H9 (cell line): ENCODE measurements around the gene SYNPO2. TPM values are rescaled to one million over a fixed set of nuclear protein-coding genes. Genes with fewer than 3 reads are reported as not detected.

Experiments
- DNase-seq: peaks from one replicate; pipeline ENCODE4 v3.0.0-alpha.2; 2017
- H2AFZ ChIP-seq: one replicate; pipeline ENCODE4 v1.6.1; 2013; ENCODE audit warnings: mild to moderate bottlenecking, low read length, control low read depth, moderate library complexity
- H2AK5ac ChIP-seq: 2 replicates; pipeline ENCODE4 v1.6.1; 2013; ENCODE audit warnings: low read length, control low read depth, mixed read lengths; ENCODE audit not compliant: insufficient read length
- H2BK120ac ChIP-seq: one replicate; pipeline ENCODE4 v1.6.1; 2013; ENCODE audit warnings: low read depth, mild to moderate bottlenecking, low read length, control low read depth, inconsistent platforms; ENCODE audit not compliant: poor library complexity, severe bottlenecking
- H2BK12ac ChIP-seq: 2 replicates; pipeline ENCODE4 v1.6.1; 2013; ENCODE audit warnings: low read length, control low read depth, mixed read lengths, low read depth; ENCODE audit not compliant: insufficient read length
- H2BK15ac ChIP-seq: 2 replicates; pipeline ENCODE4 v1.6.1; 2013; ENCODE audit warnings: low read depth, low read length, control low read depth
- H2BK20ac ChIP-seq: one replicate; pipeline ENCODE4 v1.6.1; 2013; ENCODE audit warnings: low read depth, mild to moderate bottlenecking, low read length, control low read depth, inconsistent platforms; ENCODE audit not compliant: poor library complexity, severe bottlenecking
- H2BK5ac ChIP-seq: 2 replicates; pipeline ENCODE4 v1.6.1; 2013; ENCODE audit warnings: low read length, control low read depth, mixed read lengths; ENCODE audit not compliant: insufficient read length
- H3K14ac ChIP-seq: 2 replicates; pipeline ENCODE4 v1.6.1; 2013; ENCODE audit warnings: low read length, control low read depth; ENCODE audit not compliant: insufficient read depth
- H3K18ac ChIP-seq: 2 replicates; pipeline ENCODE4 v1.6.1; 2013; ENCODE audit warnings: low read depth, mild to moderate bottlenecking, mixed read lengths, low read length, control low read depth; ENCODE audit not compliant: insufficient read length
- H3K23ac ChIP-seq: 2 replicates; pipeline ENCODE4 v1.6.1; 2013; ENCODE audit warnings: low read length, control low read depth, mixed read lengths, low read depth; ENCODE audit not compliant: insufficient read length
- H3K23me2 ChIP-seq: 2 replicates; pipeline ENCODE4 v1.6.1; 2013; ENCODE audit warnings: low read depth, mild to moderate bottlenecking, mixed read lengths, low read length, control low read depth; ENCODE audit not compliant: insufficient read length, poor library complexity, severe bottlenecking
- H3K27ac ChIP-seq: 2 replicates; pipeline ENCODE4 v1.5.1; 2013; ENCODE audit warnings: low read length, control low read depth, mixed read lengths, low read depth; ENCODE audit not compliant: insufficient read length
- H3K27me3 ChIP-seq: 2 replicates; pipeline ENCODE4 v1.6.1; 2013; ENCODE audit warnings: low read length, control low read depth, inconsistent platforms; ENCODE audit not compliant: insufficient read depth
- H3K4ac ChIP-seq: 2 replicates; pipeline ENCODE4 v1.6.1; 2013; ENCODE audit warnings: low read depth, mild to moderate bottlenecking, control low read depth, inconsistent platforms, low read length, moderate library complexity
- H3K4me1 ChIP-seq: 2 replicates; pipeline ENCODE4 v1.6.1; 2013; ENCODE audit warnings: low read length, control low read depth, inconsistent platforms; ENCODE audit not compliant: insufficient read depth
- H3K4me2 ChIP-seq: 2 replicates; pipeline ENCODE4 v1.6.1; 2013; ENCODE audit warnings: low read length, control low read depth, mixed read lengths; ENCODE audit not compliant: insufficient read length, insufficient read depth
- H3K56ac ChIP-seq: 2 replicates; pipeline ENCODE4 v1.6.1; 2013; ENCODE audit warnings: low read depth, mild to moderate bottlenecking, mixed read lengths, low read length, control low read depth; ENCODE audit not compliant: insufficient read length
- H3K79me1 ChIP-seq: 2 replicates; pipeline ENCODE4 v1.6.1; 2013; ENCODE audit warnings: low read depth, mild to moderate bottlenecking, moderate library complexity, low read length, control low read depth, inconsistent platforms; ENCODE audit not compliant: insufficient read depth, poor library complexity, severe bottlenecking
- H3K79me2 ChIP-seq: 2 replicates; pipeline ENCODE4 v1.6.1; 2013; ENCODE audit warnings: low read length, control low read depth, inconsistent platforms; ENCODE audit not compliant: insufficient read depth
- H3K9ac ChIP-seq: 2 replicates; pipeline ENCODE4 v1.6.1; 2013; ENCODE audit warnings: low read length, control low read depth, mixed read lengths; ENCODE audit not compliant: insufficient read length; ENCODE audit errors: extremely low read depth
- H3K9me3 ChIP-seq: one replicate; pipeline ENCODE4 v1.6.1; 2013; ENCODE audit warnings: low read depth, low read length, inconsistent platforms; ENCODE audit not compliant: control insufficient read depth
- H3T11ph ChIP-seq: one replicate; pipeline ENCODE4 v1.6.1; 2013; ENCODE audit warnings: mild to moderate bottlenecking, low read length, control low read depth, inconsistent platforms
- H4K20me1 ChIP-seq: one replicate; pipeline ENCODE4 v1.6.1; 2013; ENCODE audit not compliant: control insufficient read depth, insufficient read length, insufficient read depth
- H4K5ac ChIP-seq: 2 replicates; pipeline ENCODE4 v1.6.1; 2013; ENCODE audit warnings: low read depth, mild to moderate bottlenecking, mixed read lengths, low read length, control low read depth; ENCODE audit not compliant: insufficient read length
- H4K8ac ChIP-seq: replicated peaks from 2 replicates; pipeline ENCODE4 v1.6.1; 2013; ENCODE audit warnings: low read length, control low read depth, mixed read lengths, low read depth; ENCODE audit not compliant: insufficient read length
- H4K91ac ChIP-seq: 2 replicates; pipeline ENCODE4 v1.6.1; 2013; ENCODE audit warnings: low read depth, mild to moderate bottlenecking, moderate library complexity, mixed read lengths, low read length, control low read depth; ENCODE audit not compliant: insufficient read length
- H3K27ac Mint-ChIP-seq, 3 experiments: 2 replicates in 2 of 3; 3 replicates in 1 of 3; pipeline ENCODE4 v1.8.0; 2020 to 2021; ENCODE audit warnings: mixed read lengths in 3 of 3, mild to moderate bottlenecking in 1 of 3, moderate library complexity in 1 of 3
- H3K27me3 Mint-ChIP-seq: 2 replicates; pipeline ENCODE4 v1.8.0; 2021; ENCODE audit warnings: low read depth, mild to moderate bottlenecking, moderate library complexity, mixed read lengths
- H3K36me3 Mint-ChIP-seq, 3 experiments: 2 replicates in 2 of 3; 3 replicates in 1 of 3; pipeline ENCODE4 v1.8.0; 2020 to 2021; ENCODE audit warnings: low read depth in 3 of 3, mixed read lengths in 3 of 3; ENCODE audit not compliant: insufficient read depth in 1 of 3
- H3K4me1 Mint-ChIP-seq, 2 experiments: 2 replicates each; pipeline ENCODE4 v1.8.0; 2020; ENCODE audit warnings: mixed read lengths in 2 of 2
- H3K4me3 Mint-ChIP-seq, 2 experiments: 2 replicates in 1 of 2; 3 replicates in 1 of 2; pipeline ENCODE4 v1.8.0; 2020 to 2021; ENCODE audit warnings: mild to moderate bottlenecking in 2 of 2, mixed read lengths in 2 of 2, moderate library complexity in 1 of 2
- H3K9me3 Mint-ChIP-seq, 2 experiments: 2 replicates in 1 of 2; 3 replicates in 1 of 2; pipeline ENCODE4 v1.8.0; 2020; ENCODE audit warnings: mild to moderate bottlenecking in 2 of 2, mixed read lengths in 2 of 2, moderate library complexity in 1 of 2
- WGBS: extraction: QIAGEN DNeasy Blood & Tissue Kit; methylation state at CpG from one replicate; pipeline ENCODE4 v1.1.7; 2013; ENCODE audit warnings: missing lambda C conversion rate, low lambda C conversion rate, mixed read lengths; ENCODE audit not compliant: insufficient read length; ENCODE audit errors: extremely low coverage; 5-methylcytosine and 5-hydroxymethylcytosine counted together
- total RNA-seq: library from RNA; stranded (reverse); gene quantifications from 2 replicates; pipeline ENCODE4 v1.2.1, GENCODE V29; 2021
- TF ChIP-seq, protein P1 (sequence below): fragments of 200-600 bp; sonication (generic); conservative IDR thresholded peaks from 3 replicates; pipeline ENCODE4 v1.8.0; 2021; ENCODE audit warnings: antibody characterized with exemption, mild to moderate bottlenecking

The SYNPO2 gene
- total RNA-seq, 1 experiment from 2014 or later: 1.1 TPM

GRCh38 chr4:119098306-119098705, 209.7 kb downstream of the SYNPO2 start:
- Histone ChIP-seq H2BK20ac (no peak overlapping the region), H3K27ac (no peak overlapping the region), H3K4me2 (no peak overlapping the region), H4K20me1 (no peaks in the 10 kb centered on the region), H2AFZ (no peak overlapping the region), H2BK5ac (no peak overlapping the region), H3K23ac (no peak overlapping the region), H4K5ac (no peak overlapping the region), H3K14ac (no peak overlapping the region), H3K56ac (no peak overlapping the region), H4K91ac (no peak overlapping the region), H3K4me1 (no peaks in the 10 kb centered on the region; the same call in 1 of the 2 replicates), H4K8ac (no peak overlapping the region), H3K4ac (no peak overlapping the region), H2BK120ac (no peak overlapping the region), H3K23me2 (no peaks in the 10 kb centered on the region), H3K79me2 (no peaks in the 10 kb centered on the region), H2BK12ac (no peak overlapping the region), H3K79me1 (no peaks in the 10 kb centered on the region), H3T11ph (no peak overlapping the region), H3K27me3 (no peaks in the 10 kb centered on the region), H2AK5ac (no peak overlapping the region), H2BK15ac (no peak overlapping the region), H3K9ac (no peak overlapping the region), H3K9me3 (no peaks in the 10 kb centered on the region), H3K18ac (no peak overlapping the region)
- H3K4me3 Mint-ChIP-seq: no peak overlapping the region
- no peaks in the 10 kb centered on the region for H3K9me3 Mint-ChIP-seq
- TF ChIP-seq, protein P1, sequence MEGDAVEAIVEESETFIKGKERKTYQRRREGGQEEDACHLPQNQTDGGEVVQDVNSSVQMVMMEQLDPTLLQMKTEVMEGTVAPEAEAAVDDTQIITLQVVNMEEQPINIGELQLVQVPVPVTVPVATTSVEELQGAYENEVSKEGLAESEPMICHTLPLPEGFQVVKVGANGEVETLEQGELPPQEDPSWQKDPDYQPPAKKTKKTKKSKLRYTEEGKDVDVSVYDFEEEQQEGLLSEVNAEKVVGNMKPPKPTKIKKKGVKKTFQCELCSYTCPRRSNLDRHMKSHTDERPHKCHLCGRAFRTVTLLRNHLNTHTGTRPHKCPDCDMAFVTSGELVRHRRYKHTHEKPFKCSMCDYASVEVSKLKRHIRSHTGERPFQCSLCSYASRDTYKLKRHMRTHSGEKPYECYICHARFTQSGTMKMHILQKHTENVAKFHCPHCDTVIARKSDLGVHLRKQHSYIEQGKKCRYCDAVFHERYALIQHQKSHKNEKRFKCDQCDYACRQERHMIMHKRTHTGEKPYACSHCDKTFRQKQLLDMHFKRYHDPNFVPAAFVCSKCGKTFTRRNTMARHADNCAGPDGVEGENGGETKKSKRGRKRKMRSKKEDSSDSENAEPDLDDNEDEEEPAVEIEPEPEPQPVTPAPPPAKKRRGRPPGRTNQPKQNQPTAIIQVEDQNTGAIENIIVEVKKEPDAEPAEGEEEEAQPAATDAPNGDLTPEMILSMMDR: no peak
- H3K27me3 Mint-ChIP-seq: no peaks in the 10 kb centered on the region; the same call in 1 of the 2 replicates
- WGBS: no CpG with 5 or more reads among the region's 1 CpG
- H3K36me3 Mint-ChIP-seq: no peaks in the 10 kb centered on the region
- H3K4me1 Mint-ChIP-seq: peaks cover 10 to 12% of the 10 kb centered on the region in 2 experiments
- no peak for DNase-seq
- H3K27ac Mint-ChIP-seq: no peak overlapping the region
